Endothelial cell of umbilical vein (primary cell): Measurements from ENCODE around the gene CHD9NB. TPM values are rescaled to one million over a fixed set of nuclear protein-coding genes. Genes with fewer than 3 reads are reported as not detected.

Experiments
- BruUV-seq: library from RNA; stranded (reverse); fragments of 400-500 nt; replicated peaks from 2 replicates; lab custom pipeline; 2021; lab: Mats Ljungman, UMichigan
- CTCF ChIA-PET: fragments of 300-600, 350-600 bp; sonication (Branson Sonifier 250); formaldehyde crosslinking; loops from one replicate; lab custom pipeline; 2021; ENCODE audit warnings: antibody characterized with exemption, inconsistent platforms; lab: Charles Lee
- POLR2A ChIA-PET: fragments of 300-600, 350-600 bp; sonication (Branson Sonifier 250); formaldehyde crosslinking; loops from one replicate; lab custom pipeline; 2021; ENCODE audit warnings: antibody characterized with exemption, inconsistent platforms; lab: Charles Lee
- DNase-seq: peaks from one replicate; pipeline ENCODE4 v3.0.0-alpha.2; 2011; ENCODE audit warnings: low read depth, low spot score
- FAIRE-seq: peaks from 2 replicates; lab custom pipeline; 2011; peaks lifted over from hg19 to GRCh38; lab: Jason Lieb, UNC
- H2AFZ ChIP-seq: 2 replicates; pipeline ENCODE4 v1.6.0; 2012; ENCODE audit warnings: low read depth, low read length, control low read depth, inconsistent platforms
- H3K27ac ChIP-seq: 2 replicates; pipeline ENCODE4 v1.5.1; 2011; ENCODE audit warnings: low read depth, mild to moderate bottlenecking, control low read depth, low read length, moderate library complexity; ENCODE audit not compliant: insufficient read depth
- H3K27me3 ChIP-seq, 2 experiments: 2 replicates each; pipeline versions ENCODE4 v1.6.0 to v1.6.1; 2011; ENCODE audit warnings: low read length in 2 of 2, mixed read lengths in 1 of 2; ENCODE audit not compliant: control insufficient read depth in 2 of 2, insufficient read depth in 2 of 2
- H3K36me3 ChIP-seq, 2 experiments: 2 replicates in 1 of 2; 3 replicates in 1 of 2; pipeline ENCODE4 v1.5.1; 2011; ENCODE audit warnings: low read length in 2 of 2, mild to moderate bottlenecking in 1 of 2, moderate library complexity in 1 of 2; ENCODE audit not compliant: control insufficient read depth in 2 of 2, insufficient read depth in 2 of 2; ENCODE audit errors: extremely low read depth in 1 of 2
- H3K4me1 ChIP-seq: 3 replicates; pipeline ENCODE4 v1.5.1; 2011; ENCODE audit warnings: mild to moderate bottlenecking, low read length; ENCODE audit not compliant: control insufficient read depth, insufficient read depth; ENCODE audit errors: extremely low read depth
- H3K4me2 ChIP-seq: 2 replicates; pipeline ENCODE4 v1.6.1; 2011; ENCODE audit warnings: low read length, control low read depth, mixed read lengths; ENCODE audit not compliant: insufficient read depth
- H3K4me3 ChIP-seq, 3 experiments: fragments of 200-600 bp in 1 of 3; sonication (generic), shearing (Covaris generic) in 1 of 3; replicated peaks in 1 of 3; 2 replicates each; pipeline ENCODE4 v1.5.1; 2011 to 2016; ENCODE audit warnings: control low read depth in 3 of 3, low read length in 3 of 3, mild to moderate bottlenecking in 2 of 3, inconsistent platforms in 1 of 3, low read depth in 1 of 3, moderate library complexity in 1 of 3; ENCODE audit not compliant: insufficient read depth in 1 of 3
- H3K79me2 ChIP-seq: 2 replicates; pipeline ENCODE4 v1.6.0; 2012; ENCODE audit warnings: low read length, inconsistent platforms; ENCODE audit not compliant: control insufficient read depth, insufficient read depth
- H3K9ac ChIP-seq: replicated peaks from 2 replicates; pipeline ENCODE3; 2011; ENCODE audit warnings: low read length, control low read depth; ENCODE audit not compliant: insufficient read depth; ENCODE audit errors: extremely low read depth
- H3K9me1 ChIP-seq: replicated peaks from 3 replicates; pipeline ENCODE4 v1.6.0; 2011; ENCODE audit warnings: mild to moderate bottlenecking, low read length; ENCODE audit not compliant: control insufficient read depth, insufficient read depth; ENCODE audit errors: extremely low read depth
- H3K9me3 ChIP-seq: replicated peaks from 2 replicates; pipeline ENCODE4 v1.5.1; 2012; ENCODE audit warnings: low read length, inconsistent platforms; ENCODE audit not compliant: control insufficient read depth, insufficient read depth
- H4K20me1 ChIP-seq: replicated peaks from 2 replicates; pipeline ENCODE3; 2011; ENCODE audit warnings: mild to moderate bottlenecking, low read length; ENCODE audit not compliant: control insufficient read depth, insufficient read depth; ENCODE audit errors: extremely low read depth
- EZH2 ChIP-seq: IDR thresholded peaks from 2 replicates; pipeline ENCODE4 v1.6.1; 2012; ENCODE audit warnings: borderline replicate concordance, low read depth, mild to moderate bottlenecking, moderate library complexity, low read length, inconsistent platforms; ENCODE audit not compliant: severe bottlenecking
- FOS ChIP-seq: IDR thresholded peaks from 2 replicates; pipeline ENCODE4 v1.6.1; 2011; ENCODE audit warnings: mild to moderate bottlenecking, low read length, moderate library complexity, borderline replicate concordance; ENCODE audit not compliant: insufficient read depth
- GATA2 ChIP-seq: IDR thresholded peaks from 2 replicates; pipeline ENCODE4 v1.7.0; 2011; ENCODE audit warnings: low read depth, mild to moderate bottlenecking, moderate library complexity, mixed read lengths, low read length; ENCODE audit not compliant: insufficient read length, insufficient read depth
- MYC ChIP-seq: IDR thresholded peaks from one replicate; pipeline ENCODE4 v1.6.1; 2011; ENCODE audit warnings: mild to moderate bottlenecking, low read depth, low read length
- dilution Hi-C: fragments of 300-500 bp; cut with MboI; formaldehyde crosslinking; loops from one replicate; pipeline ENCODE4 v1.15.0; 2019; ENCODE audit warnings: low sequenced_read_pairs; ENCODE audit not compliant: extremely low pct_ligation_motif_present
- intact Hi-C: fragments of 100-400 bp; cut with micrococcal nuclease; formaldehyde crosslinking; loops from one replicate; pipeline ENCODE4 v1.10.0; 2022
- polyA plus RNA-seq, 4 experiments: library from polyadenylated mRNA; depleted of rRNA in 3 of 4; stranded (reverse) in 3 of 4; unstranded in 1 of 4; fragments of >200 nt; gene quantifications; 2 replicates each; pipeline versions ENCODE4 v1.2.1 to v1.2.3, GENCODE V29; 2011 to 2012; ENCODE audit warnings: missing spikeins in 1 of 4
- total RNA-seq: library from RNA; stranded (reverse); gene quantifications from 2 replicates; pipeline ENCODE4 v1.2.3, GENCODE V29; 2021
- TF ChIP-seq, protein P1 (sequence below): IDR thresholded peaks from 2 replicates; pipeline ENCODE4 v1.6.1; 2011; ENCODE audit not compliant: insufficient read depth, insufficient read length
- TF ChIP-seq, protein P2 (sequence below), 2 donors: IDR thresholded peaks; 1 replicate in 1 of 2; 2 replicates in 1 of 2; pipeline ENCODE4 v1.5.1; 2011; ENCODE audit warnings: low read length in 2 of 2, mild to moderate bottlenecking in 2 of 2, moderate library complexity in 2 of 2, control low read depth in 1 of 2, inconsistent platforms in 1 of 2, low read depth in 1 of 2; ENCODE audit not compliant: insufficient read depth in 1 of 2; ENCODE audit errors: extremely low read depth in 1 of 2

Gene CHD9NB
- total and polyA plus RNA-seq, 2 donors (not counting 3 experiments of a cell fraction or from before 2014, with no cell fraction given) = 0.44 to 0.66 TPM

DNA sequence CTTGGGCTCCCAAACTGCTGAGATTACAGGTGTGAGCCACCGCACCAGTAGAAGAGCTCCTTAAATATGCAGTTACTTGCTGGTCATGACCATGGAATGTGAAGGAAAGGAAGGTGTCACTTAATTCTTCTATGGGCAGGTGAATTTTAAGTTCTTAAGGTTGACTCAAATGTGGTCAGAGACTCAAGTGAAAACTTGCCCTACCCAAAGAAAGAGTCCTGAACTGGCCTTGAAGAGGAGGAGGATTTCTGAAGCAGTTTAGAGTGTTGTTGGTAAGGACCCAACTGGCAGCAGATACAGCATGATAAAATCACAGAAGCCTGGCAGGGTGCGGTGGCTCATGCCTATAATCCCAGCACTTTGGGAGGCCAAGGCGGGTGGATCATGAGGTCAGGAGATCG is 31.4 kb upstream of the CHD9NB start:
- FAIRE-seq = no peak
- ChIA-PET POLR2A (interaction anchor here (0.7 kb wide), 1 partner anchor 57 kb away, joined by 7 read pairs; no protein-coding TSS in a partner anchor), CTCF (interaction anchor here (1.2 kb wide), 1 partner anchor 29 kb away, joined by 3 read pairs; the partner anchor contains the start of gene CHD9)
- Histone ChIP-seq H3K27ac (no peak overlapping the region), H2AFZ (no peak overlapping the region), H3K9me1 (no peaks in the 10 kb centered on the region), H3K9me3 (no peaks in the 10 kb centered on the region), H3K4me3 (no peak overlapping the region), H3K36me3 (no peaks in the 10 kb centered on the region), H3K79me2 (no peaks in the 10 kb centered on the region), H3K27me3 (no peaks in the 10 kb centered on the region), H3K9ac (no peak overlapping the region), H3K4me1 (peaks cover 38% of the 10 kb centered on the region), H3K4me2 (no peak overlapping the region), H4K20me1 (no peaks in the 10 kb centered on the region)
- no peak for DNase-seq
- no peak for TF ChIP-seq MYC
- no peak for TF ChIP-seq EZH2
- TF ChIP-seq, protein P1, sequence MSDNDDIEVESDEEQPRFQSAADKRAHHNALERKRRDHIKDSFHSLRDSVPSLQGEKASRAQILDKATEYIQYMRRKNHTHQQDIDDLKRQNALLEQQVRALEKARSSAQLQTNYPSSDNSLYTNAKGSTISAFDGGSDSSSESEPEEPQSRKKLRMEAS = no peak
- no peak for TF ChIP-seq FOS
- no TSS peak for BruUV-seq
- intact Hi-C loops = no loop called here
- dilution Hi-C loops = no loop called here

DNA sequence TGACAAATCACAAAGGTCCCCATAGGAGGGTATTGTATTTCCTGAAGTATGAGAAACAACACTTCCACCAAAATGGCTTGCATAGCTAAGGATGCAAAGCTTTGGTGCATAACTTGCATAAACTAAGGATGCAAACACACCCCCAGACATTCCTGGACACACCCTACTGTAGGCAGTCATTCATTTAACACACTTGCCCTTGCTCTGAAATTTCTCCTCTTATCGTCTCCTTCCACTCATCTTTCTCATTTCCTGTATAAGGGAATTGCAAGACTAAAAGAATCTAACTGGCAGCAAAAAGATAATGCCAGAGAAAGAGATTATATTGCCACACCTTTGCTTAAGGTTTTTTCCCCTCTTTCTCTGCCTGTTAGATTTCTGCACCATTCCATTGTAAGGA is 30.4 kb upstream of the CHD9NB start:
- Histone ChIP-seq H3K4me3 (no peak overlapping the region), H3K9me1 (no peaks in the 10 kb centered on the region), H3K4me2 (no peak overlapping the region), H3K79me2 (no peaks in the 10 kb centered on the region), H4K20me1 (no peaks in the 10 kb centered on the region), H3K9ac (no peak overlapping the region), H3K27ac (no peak overlapping the region), H3K36me3 (no peaks in the 10 kb centered on the region), H3K27me3 (no peaks in the 10 kb centered on the region), H3K9me3 (no peaks in the 10 kb centered on the region), H3K4me1 (peaks cover 38% of the 10 kb centered on the region), H2AFZ (no peak overlapping the region)
- CTCF ChIA-PET = interaction anchor here (0.6 to 1.2 kb wide), 2 partner anchors 11 to 28 kb away, joined by 3 read pairs; partner anchors contain the start of gene CHD9
- POLR2A ChIA-PET = no interaction called here
- TF ChIP-seq GATA2 = peak; percentile 59
- TF ChIP-seq, protein P2, sequence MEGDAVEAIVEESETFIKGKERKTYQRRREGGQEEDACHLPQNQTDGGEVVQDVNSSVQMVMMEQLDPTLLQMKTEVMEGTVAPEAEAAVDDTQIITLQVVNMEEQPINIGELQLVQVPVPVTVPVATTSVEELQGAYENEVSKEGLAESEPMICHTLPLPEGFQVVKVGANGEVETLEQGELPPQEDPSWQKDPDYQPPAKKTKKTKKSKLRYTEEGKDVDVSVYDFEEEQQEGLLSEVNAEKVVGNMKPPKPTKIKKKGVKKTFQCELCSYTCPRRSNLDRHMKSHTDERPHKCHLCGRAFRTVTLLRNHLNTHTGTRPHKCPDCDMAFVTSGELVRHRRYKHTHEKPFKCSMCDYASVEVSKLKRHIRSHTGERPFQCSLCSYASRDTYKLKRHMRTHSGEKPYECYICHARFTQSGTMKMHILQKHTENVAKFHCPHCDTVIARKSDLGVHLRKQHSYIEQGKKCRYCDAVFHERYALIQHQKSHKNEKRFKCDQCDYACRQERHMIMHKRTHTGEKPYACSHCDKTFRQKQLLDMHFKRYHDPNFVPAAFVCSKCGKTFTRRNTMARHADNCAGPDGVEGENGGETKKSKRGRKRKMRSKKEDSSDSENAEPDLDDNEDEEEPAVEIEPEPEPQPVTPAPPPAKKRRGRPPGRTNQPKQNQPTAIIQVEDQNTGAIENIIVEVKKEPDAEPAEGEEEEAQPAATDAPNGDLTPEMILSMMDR (IDR thresholded peaks at IDR 0.05; ENCODE audit: extremely low read depth in 1 of 2, insufficient read depth in 1 of 2, low read depth in 1 of 2, low read length in 2 of 2) = no peak
- FAIRE-seq = peak; percentile 31
- dilution Hi-C loops (no loop called here), intact Hi-C loops (no loop called here)
- peak; percentile 30 for DNase-seq
- BruUV-seq = no TSS peak
